Adrenal gland (tissue), 12 donors: ENCODE measurements around the gene ADD1. TPM values are rescaled to one million over a fixed set of nuclear protein-coding genes. Genes with fewer than 3 reads are reported as not detected.

Experiments used
- DNase-seq, 7 donors: peaks; one replicate each; pipeline ENCODE4 v3.0.0-alpha.2; 2019 to 2020
- H3K27ac ChIP-seq, 5 donors: fragments of 200-600 bp; sonication (generic) in 4 of 5; 1 replicate in 3 of 5; 2 replicates in 2 of 5; pipeline versions ENCODE4 v1.5.1 to v1.8.0; 2016 to 2020; ENCODE audit warnings: mild to moderate bottlenecking in 1 of 5
- H3K27me3 ChIP-seq: fragments of 200-600 bp; 2 replicates; pipeline ENCODE4 v1.8.0; 2021
- H3K36me3 ChIP-seq, 2 donors: fragments of 200-600 bp; replicated peaks in 1 of 2; 1 replicate in 1 of 2; 2 replicates in 1 of 2; pipeline versions ENCODE4 v1.5.1 to v1.8.0; 2018 to 2022
- H3K4me1 ChIP-seq, 2 donors: fragments of 200-600 bp; replicated peaks in 1 of 2; 1 replicate in 1 of 2; 2 replicates in 1 of 2; pipeline versions ENCODE4 v1.5.1 to v1.8.0; 2018 to 2021
- H3K4me3 ChIP-seq, 4 donors: fragments of 200-600 bp; sonication (generic) in 3 of 4; one replicate each; pipeline ENCODE4 v1.5.1; 2016 to 2018
- H3K9me3 ChIP-seq, 3 donors: fragments of 200-600 bp; sonication (generic) in 1 of 3; replicated peaks in 1 of 3; 1 replicate in 2 of 3; 2 replicates in 1 of 3; pipeline versions ENCODE4 v1.5.1 to v1.8.0; 2016 to 2021
- CTCF ChIP-seq, 6 experiments: fragments of 450-650 bp in 4 of 6; fragments of 200-600 bp in 2 of 6; sonication (generic) in 1 of 6; IDR thresholded peaks; 1 replicate in 5 of 6; 2 replicates in 1 of 6; pipeline versions ENCODE4 v1.5.1 to v1.8.0; 2016 to 2021; ENCODE audit warnings: antibody characterized with exemption in 6 of 6, mild to moderate bottlenecking in 2 of 6, moderate library complexity in 1 of 6
- POLR2A ChIP-seq, 2 donors: fragments of 450-650 bp; IDR thresholded peaks; one replicate each; pipeline ENCODE4 v1.6.1; 2017; ENCODE audit warnings: antibody characterized with exemption in 2 of 2, mild to moderate bottlenecking in 2 of 2, moderate library complexity in 1 of 2
- WGBS, 4 donors: extraction: QIAGEN DNeasy Blood & Tissue Kit in 2 of 4; methylation state at CpG; one replicate each; pipeline versions ENCODE4 v1.1.5 to v1.1.7; 2013 to 2017; 5-methylcytosine and 5-hydroxymethylcytosine counted together
- intact Hi-C, 2 donors: fragments of 100-400 bp; cut with DNase I; formaldehyde crosslinking; loops; one replicate each; pipeline versions ENCODE4 v1.14.1 to v1.15.0; 2022 to 2023
- polyA plus RNA-seq, 3 donors: library from polyadenylated mRNA; stranded (reverse); fragments of 200-250 nt in 2 of 3; fragments of 350-450 nt in 1 of 3; fragmentation: Illumina TruSeq in 1 of 3; extraction: RNeasy Lipid Tissue Mini Kit (QIAGEN cat#74804) in 1 of 3; gene quantifications; one replicate each; pipeline ENCODE4 v1.2.3, GENCODE V29; 2013 to 2014
- total RNA-seq, 9 donors: library from RNA; depleted of rRNA in 4 of 9; stranded (reverse); fragments of >200 nt in 4 of 9; fragments of 120-200 nt in 1 of 9; fragmentation: NEBNext Ultra II Directional in 1 of 9; extraction: Animal tissue kit (Norgen Biotek cat#: 25700) in 1 of 9; gene quantifications; one replicate each; pipeline versions ENCODE4 v1.1.0 to v1.2.4, GENCODE V29; 2013 to 2023
- donor health status: healthy with polysubstance abuse.
- donor health status: Bipolar disorder and iron deficiency.
- donor health status: DM: yes; HTN: yes; CAD: no.
- donor health status: DM: no; HTN: no; CAD: no.
- donor health status: DM: no; HTN: no; CAD: no.
- donor health status: DM: yes; HTN: yes; CAD: no.

Gene ADD1
- total and polyA plus RNA-seq, 12 donors, result 134 to 468 (median 241) TPM

- intact Hi-C loops, result no loop called here
- no peak for TF ChIP-seq POLR2A (IDR thresholded peaks at IDR 0.05)
- TF ChIP-seq CTCF (IDR thresholded peaks at IDR 0.05), result no peak
- WGBS, 4 donors, result 82 to 89% (median 86%) methylated on average over 15 to 17 of the region's 17 CpGs
- Histone ChIP-seq H3K36me3 (no peaks in the 10 kb centered on the region), H3K9me3 (no peaks in the 10 kb centered on the region), H3K4me3 (no peak overlapping the region), H3K27ac (peak overlapping the region; percentile 57 to 92 (median 86)), H3K27me3 (no peaks in the 10 kb centered on the region), H3K4me1 (peaks cover 15 to 84% of the 10 kb centered on the region in 2 donors)
- peak in 5 of 7 donors; percentile 13 to 57 (median 24) for DNase-seq
These were observed 48.2 kb upstream of the ADD1 start for GRCh38 chr4:2795300-2795892.

DNA sequence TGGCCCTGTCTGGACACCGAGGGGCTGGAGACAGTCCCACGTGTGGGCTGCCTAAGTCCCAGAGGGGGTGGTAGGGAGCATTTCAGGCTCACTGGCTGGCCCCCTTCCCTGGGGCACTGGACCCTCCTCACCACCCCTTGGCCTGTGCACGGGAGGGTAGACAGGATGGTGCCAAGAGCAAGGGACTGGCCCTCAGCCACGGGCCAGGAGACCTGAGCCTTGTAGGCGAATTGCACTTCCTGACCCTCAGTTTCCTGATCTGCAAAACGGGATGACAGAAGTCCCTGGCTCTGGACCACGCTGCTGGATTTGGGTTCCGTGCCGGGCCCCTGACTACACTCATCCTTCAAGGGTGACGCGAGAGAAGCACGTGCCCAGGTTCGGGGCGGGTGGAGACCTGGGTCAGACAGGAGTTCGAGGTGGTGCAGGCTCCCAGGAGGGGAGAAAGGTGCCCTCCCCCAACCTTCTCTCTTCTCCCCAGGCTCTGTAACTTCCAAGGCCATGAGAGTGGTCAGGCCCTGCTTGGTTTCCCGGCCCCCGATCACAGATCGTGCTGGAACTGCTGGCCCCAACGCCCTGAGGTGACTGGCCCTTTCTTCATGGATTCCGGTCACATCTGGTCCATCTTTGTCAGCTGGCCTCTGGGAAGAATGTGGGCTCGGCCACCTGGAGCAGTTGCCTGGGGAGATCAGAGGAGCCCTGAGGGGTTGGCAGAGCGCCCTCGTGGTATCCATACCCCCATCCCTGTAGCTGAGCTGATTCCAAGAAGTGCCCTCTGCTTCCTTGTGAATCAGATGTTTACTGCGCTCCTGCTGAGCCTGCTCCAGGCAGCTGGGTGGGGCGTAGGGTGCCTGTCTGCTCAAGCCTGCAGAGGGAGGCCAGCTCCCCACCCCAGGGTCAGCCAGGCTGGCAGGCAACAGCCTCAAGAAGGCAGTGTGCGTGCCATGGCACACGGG, 47.5 kb upstream of the ADD1 start:
- Histone ChIP-seq H3K9me3 (no peaks in the 10 kb centered on the region), H3K4me3 (no peak overlapping the region), H3K27ac (peak overlapping the region in 2 of 5 donors; percentile 86), H3K27me3 (no peaks in the 10 kb centered on the region), H3K4me1 (peaks cover 23 to 92% of the 10 kb centered on the region in 2 donors), H3K36me3 (no peaks in the 10 kb centered on the region)
- intact Hi-C loops, result no loop called here
- TF ChIP-seq CTCF (IDR thresholded peaks at IDR 0.05), result no peak
- no peak for TF ChIP-seq POLR2A (IDR thresholded peaks at IDR 0.05)
- peak; percentile 20 to 76 (median 36) for DNase-seq
- WGBS, 4 donors, result 54 to 77% (median 64%) methylated on average over 12 to 27 of the region's 27 CpGs

- intact Hi-C loops, result no loop called here
- H3K4me3 ChIP-seq, result no peak overlapping the region
- TF ChIP-seq POLR2A (IDR thresholded peaks at IDR 0.05), result no peak
- no peak for TF ChIP-seq CTCF (IDR thresholded peaks at IDR 0.05)
- no peaks in the 10 kb centered on the region for H3K27me3 ChIP-seq
- H3K36me3 ChIP-seq, result no peaks in the 10 kb centered on the region
- no peaks in the 10 kb centered on the region for H3K9me3 ChIP-seq
- H3K4me1 ChIP-seq, result peaks cover 31 to 95% of the 10 kb centered on the region in 2 donors
- DNase-seq, result peak in 1 of 7 donors; percentile 50
- WGBS, 4 donors, result 79 to 93% (median 90%) methylated on average over 9 to 13 of the region's 13 CpGs
- H3K27ac ChIP-seq, result peak overlapping the region in 2 of 5 donors; percentile 86 to 89
These were observed 46.6 kb upstream of the ADD1 start for GRCh38 chr4:2796849-2797544.
